Measurements from ENCODE around the gene FADS3. TPM values are rescaled to one million over a fixed set of nuclear protein-coding genes. Genes with fewer than 3 reads are reported as not detected.

The FADS3 gene
- total RNA-seq, 3 donors from 2014 or later: 38.8 to 156 (median 112) TPM

GRCh38 chr11:61913699-61914395 is 22.5 kb upstream of the FADS3 start:
- no peaks in the 10 kb centered on the region for H3K9me3 ChIP-seq
- H3K27me3 ChIP-seq: no peaks in the 10 kb centered on the region
- peaks cover 0 to 6% of the 10 kb centered on the region in 2 donors for H3K4me1 ChIP-seq
- no peak for TF ChIP-seq POLR2AphosphoS5 (IDR thresholded peaks at IDR 0.05)
- no peak for TF ChIP-seq CTCF (IDR thresholded peaks at IDR 0.05)
- no peak for TF ChIP-seq POLR2A (IDR thresholded peaks at IDR 0.05)
- no peak for DNase-seq (ENCODE audit: low spot score in 2 of 2)
- intact Hi-C loops (cut with DNase I; ENCODE audit: low total_unique reads): no loop called here
- no peaks in the 10 kb centered on the region for H3K36me3 ChIP-seq
- peak overlapping the region in 1 of 3 donors; percentile 92 for H3K4me3 ChIP-seq
- H3K27ac ChIP-seq: peak overlapping the region; percentile 36 to 85

- H3K4me1 ChIP-seq: peaks cover 0 to 6% of the 10 kb centered on the region in 2 donors
- no peak for TF ChIP-seq CTCF (IDR thresholded peaks at IDR 0.05)
- no peak for TF ChIP-seq POLR2A (IDR thresholded peaks at IDR 0.05)
- TF ChIP-seq POLR2AphosphoS5 (IDR thresholded peaks at IDR 0.05): no peak
- intact Hi-C loops (cut with DNase I; ENCODE audit: low total_unique reads): no loop called here
- H3K9me3 ChIP-seq: no peaks in the 10 kb centered on the region
- DNase-seq (ENCODE audit: low spot score in 2 of 2): peak in 1 of 2 donors; percentile 47
- peak overlapping the region; percentile 36 to 85 for H3K27ac ChIP-seq
- no peaks in the 10 kb centered on the region for H3K36me3 ChIP-seq
- H3K4me3 ChIP-seq: peak overlapping the region in 1 of 3 donors; percentile 92
- no peaks in the 10 kb centered on the region for H3K27me3 ChIP-seq
Observed at GRCh38 chr11:61912991-61913698, 21.8 kb upstream of the FADS3 start.

- Histone ChIP-seq H3K9me3 (no peaks in the 10 kb centered on the region), H3K4me3 (peak overlapping the region in 1 of 3 donors; percentile 92), H3K4me1 (peaks cover 0 to under 1% of the 10 kb centered on the region in 2 donors), H3K27ac (peak overlapping the region in 1 of 2 donors; percentile 85), H3K27me3 (no peaks in the 10 kb centered on the region), H3K36me3 (no peaks in the 10 kb centered on the region)
- intact Hi-C loops (cut with DNase I; ENCODE audit: low total_unique reads): no loop called here
- peak in 1 of 2 donors; percentile 25 for DNase-seq (ENCODE audit: low spot score in 2 of 2)
- TF ChIP-seq CTCF (IDR thresholded peaks at IDR 0.05) (no peak), POLR2AphosphoS5 (IDR thresholded peaks at IDR 0.05) (no peak), POLR2A (IDR thresholded peaks at IDR 0.05) (no peak)
Observed at GRCh38 chr11:61912530-61912898, 21.2 kb upstream of the FADS3 start.

- DNase-seq (ENCODE audit: low spot score in 2 of 2): peak in 1 of 2 donors; percentile 9
- no peak for TF ChIP-seq CTCF (IDR thresholded peaks at IDR 0.05)
- TF ChIP-seq POLR2AphosphoS5 (IDR thresholded peaks at IDR 0.05): no peak
- TF ChIP-seq POLR2A (IDR thresholded peaks at IDR 0.05): no peak
Observed at GRCh38 chr11:61911701-61912529, 20.6 kb upstream of the FADS3 start.

More at GRCh38 chr11:61911701-61912529, 20.6 kb upstream of the FADS3 start:
- H3K27me3 ChIP-seq: no peaks in the 10 kb centered on the region
- H3K9me3 ChIP-seq: no peaks in the 10 kb centered on the region
- H3K36me3 ChIP-seq: no peaks in the 10 kb centered on the region
- no peaks in the 10 kb centered on the region for H3K4me1 ChIP-seq
- H3K27ac ChIP-seq: peak overlapping the region; percentile 33 to 85
- H3K4me3 ChIP-seq: peak overlapping the region in 1 of 3 donors; percentile 92
- intact Hi-C loops (cut with DNase I; ENCODE audit: low total_unique reads): no loop called here

Data from breast epithelium (tissue), 4 donors.